ENCODE results near the gene MYL5. TPM values are rescaled to one million over a fixed set of nuclear protein-coding genes. Genes with fewer than 3 reads are reported as not detected.
"Not testable (repeated sequence)": the region's sequence is repeated elsewhere in the genome, so short reads cannot be mapped to it uniquely, and the experiment has no call there.

Gene MYL5
- total RNA-seq, 1 experiment from 2014 or later: 1.2 TPM

DNA sequence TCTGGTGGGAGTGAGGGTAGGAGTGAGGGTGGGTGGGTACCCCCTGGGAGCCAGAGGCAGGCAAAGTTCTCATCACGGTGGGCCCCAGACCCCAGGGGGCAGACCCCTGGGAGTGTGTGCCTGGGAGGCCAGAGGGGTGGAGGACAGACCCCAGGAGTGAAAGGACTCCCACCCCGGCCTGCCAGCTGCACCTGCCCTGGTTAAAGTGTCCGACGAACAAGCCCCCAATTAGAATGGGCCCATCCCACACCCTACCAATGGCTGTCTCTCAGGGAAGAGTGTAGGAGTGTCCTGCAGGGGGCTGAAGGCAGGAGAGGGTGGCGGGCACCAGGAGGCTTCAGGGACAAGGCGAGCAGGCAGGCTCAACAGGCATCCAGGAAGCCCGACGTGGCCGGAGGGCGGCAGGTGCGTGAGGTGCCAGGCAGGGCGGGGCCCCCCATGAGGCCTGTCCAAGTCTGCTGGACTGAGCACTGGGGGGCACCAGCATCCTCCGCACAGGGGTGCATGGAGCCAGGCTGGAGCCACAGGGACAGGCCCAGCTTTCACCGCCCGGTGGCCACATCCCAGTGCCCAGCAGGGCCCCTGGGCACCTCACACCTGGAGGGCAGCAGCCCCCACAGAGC is 40.3 kb upstream of the MYL5 start:
- DNase-seq: no peak
- H3K9me3 ChIP-seq: no peaks in the 10 kb centered on the region
- H3K27me3 ChIP-seq: no peaks in the 10 kb centered on the region
- H3K4me3 ChIP-seq: no peak overlapping the region
- H3K36me3 ChIP-seq: no peaks in the 10 kb centered on the region

DNA sequence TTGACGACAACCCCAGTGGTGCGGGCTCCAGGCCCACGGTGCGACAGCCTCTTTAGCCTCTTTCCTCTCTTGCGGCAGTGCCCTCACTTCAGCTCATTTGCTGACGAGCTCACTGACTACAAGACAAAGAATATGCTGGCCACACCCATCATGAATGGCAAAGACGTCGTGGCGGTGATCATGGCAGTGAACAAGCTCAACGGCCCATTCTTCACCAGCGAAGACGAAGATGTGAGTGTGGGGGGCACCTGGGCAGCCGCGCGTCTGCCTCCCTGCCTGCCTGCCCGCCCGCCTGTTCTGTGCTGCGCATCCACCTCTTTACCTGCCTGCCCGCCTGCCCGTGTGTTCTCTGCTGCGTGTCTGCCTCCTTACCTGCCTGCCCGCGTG is 39.8 kb upstream of the MYL5 start:
- Histone ChIP-seq H3K4me3 (no peak overlapping the region), H3K9me3 (no peaks in the 10 kb centered on the region), H3K36me3 (no peaks in the 10 kb centered on the region), H3K27me3 (no peaks in the 10 kb centered on the region)
- no peak for DNase-seq

- not testable (repeated sequence) for H3K27me3 ChIP-seq, DNase-seq, H3K9me3 ChIP-seq, H3K4me3 ChIP-seq, H3K36me3 ChIP-seq
Observed at GRCh38 chr4:635066-635835, 39.1 kb upstream of the MYL5 start.

DNA sequence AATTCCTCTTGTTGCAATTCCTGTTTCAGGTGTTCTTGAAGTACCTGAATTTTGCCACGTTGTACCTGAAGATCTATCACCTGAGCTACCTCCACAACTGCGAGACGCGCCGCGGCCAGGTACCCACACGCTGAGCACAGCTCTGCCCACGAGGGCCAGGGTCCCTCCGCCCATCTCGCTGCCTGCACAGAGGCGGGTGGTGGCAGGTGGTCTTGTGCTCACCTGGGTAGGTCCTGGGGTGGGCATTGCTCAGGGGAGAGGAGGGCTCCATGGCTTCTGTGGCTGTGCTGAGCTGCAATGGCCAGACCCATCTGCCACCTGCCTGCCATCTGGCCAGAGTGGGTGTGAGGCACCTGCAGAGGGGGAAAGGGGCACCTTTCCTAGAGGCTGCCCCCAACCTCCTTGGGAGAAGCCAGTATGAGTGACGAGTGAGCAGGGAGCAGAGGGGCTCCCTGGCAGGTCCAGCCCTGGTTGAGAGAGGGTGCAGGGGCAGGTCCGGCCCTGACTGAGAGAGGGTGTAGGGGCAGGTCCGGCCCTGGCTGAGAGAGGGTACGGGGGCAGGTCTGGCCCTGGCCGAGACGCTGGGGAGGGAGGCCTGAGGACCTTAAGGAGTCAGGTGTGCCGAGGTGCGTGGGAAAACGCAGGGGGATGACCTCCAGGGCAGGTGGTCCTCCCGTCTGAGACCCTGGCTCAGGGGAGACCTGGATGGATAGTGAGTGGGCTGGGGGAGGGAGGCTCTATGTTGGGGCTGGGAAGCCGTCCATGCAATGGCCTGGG is 38.3 kb upstream of the MYL5 start:
- DNase-seq: no peak
- Histone ChIP-seq H3K4me3 (no peak overlapping the region), H3K9me3 (no peaks in the 10 kb centered on the region), H3K27me3 (no peaks in the 10 kb centered on the region), H3K36me3 (no peaks in the 10 kb centered on the region)

DNA sequence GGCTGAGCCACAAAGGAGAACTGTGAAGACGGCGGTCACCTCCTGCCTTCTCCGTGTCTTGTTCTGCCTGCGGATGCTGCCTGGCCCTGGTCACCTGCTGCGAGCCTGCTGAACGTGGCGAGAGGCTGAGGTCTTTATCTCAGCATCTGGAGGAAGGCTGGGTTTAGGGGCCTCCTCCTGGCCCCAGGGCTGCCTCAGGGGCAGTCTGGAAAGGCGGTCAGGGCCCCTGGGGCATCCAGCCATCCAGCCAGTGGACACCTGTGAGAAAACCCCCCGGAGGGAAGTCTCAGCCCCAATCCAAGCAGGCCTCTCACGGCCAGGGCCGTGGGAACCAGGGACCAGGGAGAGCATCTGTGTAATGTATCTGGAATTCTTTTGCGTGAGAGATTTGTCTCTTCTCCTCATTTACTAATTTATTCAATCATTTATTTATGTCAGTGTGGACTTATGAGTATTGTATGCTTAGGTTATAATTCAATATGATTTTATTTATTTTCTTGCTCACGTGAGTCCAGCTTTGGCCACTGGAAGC is 37.6 kb upstream of the MYL5 start:
- H3K9me3 ChIP-seq: no peaks in the 10 kb centered on the region
- no peaks in the 10 kb centered on the region for H3K27me3 ChIP-seq
- no peak for DNase-seq
- no peak overlapping the region for H3K4me3 ChIP-seq
- H3K36me3 ChIP-seq: no peaks in the 10 kb centered on the region

DNA sequence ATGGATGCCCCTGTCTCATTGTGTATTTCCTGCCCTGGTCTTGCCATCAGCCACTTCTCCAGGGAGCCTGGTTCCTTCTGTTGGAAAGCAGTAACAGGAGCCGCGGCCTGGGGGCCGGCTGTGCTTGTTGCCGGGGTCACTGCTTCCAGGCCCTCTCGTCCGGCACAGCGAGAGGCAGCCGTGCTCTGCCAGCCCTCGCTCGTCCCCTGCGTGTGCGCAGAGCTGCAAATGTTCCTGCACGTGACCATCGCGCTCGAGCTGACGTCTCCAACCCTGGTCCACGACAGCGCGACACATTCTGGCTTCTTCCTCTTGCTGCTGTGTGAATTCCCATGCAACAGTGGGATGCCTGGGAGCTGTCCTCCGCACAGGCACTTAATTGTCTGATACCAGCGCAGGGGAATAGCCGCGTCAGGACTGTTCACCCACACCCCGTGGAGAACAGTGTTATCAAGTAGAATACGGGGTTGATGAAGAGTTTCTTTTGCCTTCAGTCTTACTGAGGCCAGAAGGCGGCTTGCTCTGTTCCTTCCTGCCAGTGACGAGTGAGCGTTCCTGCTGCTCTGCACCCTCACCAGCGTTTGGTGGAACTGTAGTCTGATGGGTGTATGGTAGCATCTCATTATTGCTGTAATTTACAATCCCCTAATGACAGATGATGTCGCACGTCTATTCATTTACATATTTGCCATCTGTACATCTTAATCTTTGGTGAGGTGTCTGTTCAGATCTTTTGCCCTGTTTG is 36.6 kb upstream of the MYL5 start:
- no peak for DNase-seq
- Histone ChIP-seq H3K9me3 (no peaks in the 10 kb centered on the region), H3K27me3 (no peaks in the 10 kb centered on the region), H3K36me3 (no peaks in the 10 kb centered on the region), H3K4me3 (no peak overlapping the region)

DNA sequence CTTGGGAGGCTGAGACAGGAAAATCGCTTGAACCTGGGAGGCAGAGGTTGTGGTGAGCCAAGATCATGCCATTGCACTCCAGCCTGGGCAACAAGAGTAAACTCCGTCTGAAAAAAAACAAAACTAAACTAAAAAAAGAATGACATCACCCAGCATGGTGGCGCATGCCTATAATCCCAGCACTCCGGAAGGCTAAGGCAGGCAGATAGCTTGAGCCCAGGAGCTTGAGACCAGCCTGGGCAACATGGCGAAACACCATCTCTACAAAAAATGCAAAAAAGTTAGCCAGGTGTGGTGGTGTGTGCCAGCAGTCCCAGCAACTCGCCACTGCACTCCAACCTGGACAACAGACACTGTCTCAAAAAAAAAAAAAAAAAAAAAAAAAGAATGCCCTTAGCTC is 32.0 kb upstream of the MYL5 start:
- H3K27me3 ChIP-seq, H3K9me3 ChIP-seq, H3K36me3 ChIP-seq, H3K4me3 ChIP-seq, DNase-seq: not testable (repeated sequence)

- no peak for DNase-seq
- Histone ChIP-seq H3K27me3 (no peaks in the 10 kb centered on the region), H3K9me3 (no peaks in the 10 kb centered on the region), H3K4me3 (no peak overlapping the region), H3K36me3 (no peaks in the 10 kb centered on the region)
Observed at GRCh38 chr4:646460-646859, 27.9 kb upstream of the MYL5 start.

GRCh38 chr4:647481-647880 is 26.9 kb upstream of the MYL5 start:
- Histone ChIP-seq H3K27me3 (no peaks in the 10 kb centered on the region), H3K9me3 (no peaks in the 10 kb centered on the region), H3K36me3 (no peaks in the 10 kb centered on the region), H3K4me3 (no peak overlapping the region)
- no peak for DNase-seq

DNA sequence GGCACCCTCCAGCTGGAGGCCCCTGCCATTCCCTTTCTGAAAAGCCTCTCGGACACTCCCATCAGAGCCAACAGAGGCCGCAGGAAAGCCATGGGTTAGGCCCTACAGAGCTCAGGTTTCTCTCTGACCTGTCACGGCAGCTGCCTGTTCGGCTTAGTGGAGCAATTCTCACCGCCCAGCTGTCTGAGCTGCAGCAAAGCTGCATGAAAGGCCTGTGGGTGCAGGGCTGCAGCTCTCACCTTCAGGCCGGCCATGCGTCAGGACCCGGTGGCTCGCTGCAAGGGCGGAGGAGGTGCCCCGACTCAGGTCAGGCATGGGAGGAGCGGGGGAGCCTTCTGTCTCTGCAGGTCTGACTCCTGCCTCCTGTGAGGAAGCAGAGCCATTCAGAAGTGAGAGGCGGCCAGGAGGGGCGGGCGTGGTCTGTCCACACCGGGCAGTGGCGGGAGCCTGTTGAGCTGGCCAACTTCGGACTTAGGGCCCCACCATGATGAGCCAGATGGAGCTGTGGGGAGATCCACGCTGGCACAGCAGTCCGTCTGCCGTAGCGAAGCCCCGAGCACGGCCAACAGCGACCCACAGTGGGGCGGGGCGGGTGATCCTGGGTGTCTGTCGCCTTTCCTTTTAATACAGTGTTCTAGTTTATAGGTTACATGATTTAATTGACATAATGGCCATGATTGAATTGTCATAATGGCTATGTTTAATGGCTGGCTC is 25.6 kb upstream of the MYL5 start:
- no peak for DNase-seq
- H3K27me3 ChIP-seq: no peaks in the 10 kb centered on the region
- H3K4me3 ChIP-seq: no peak overlapping the region
- H3K9me3 ChIP-seq: no peaks in the 10 kb centered on the region
- H3K36me3 ChIP-seq: no peaks in the 10 kb centered on the region

DNA sequence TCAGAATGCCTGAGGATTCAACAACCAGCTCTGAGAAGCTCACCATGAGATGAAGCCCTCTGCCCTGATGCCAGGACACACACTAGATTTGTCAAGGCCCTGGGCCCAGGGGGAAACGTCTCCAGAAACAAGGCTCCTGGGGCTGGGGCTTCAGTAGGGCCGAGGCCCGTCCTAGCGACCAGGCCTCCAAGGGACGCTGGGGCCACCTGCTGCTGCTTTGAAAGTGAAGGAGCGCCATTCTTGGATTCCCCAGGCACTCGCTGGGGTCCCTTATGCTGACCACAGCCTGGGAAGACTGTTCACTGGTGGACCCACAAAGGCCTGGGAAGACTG is 25.1 kb upstream of the MYL5 start:
- no peaks in the 10 kb centered on the region for H3K9me3 ChIP-seq
- no peak for DNase-seq
- no peaks in the 10 kb centered on the region for H3K27me3 ChIP-seq
- H3K36me3 ChIP-seq: no peaks in the 10 kb centered on the region
- no peak overlapping the region for H3K4me3 ChIP-seq

DNA sequence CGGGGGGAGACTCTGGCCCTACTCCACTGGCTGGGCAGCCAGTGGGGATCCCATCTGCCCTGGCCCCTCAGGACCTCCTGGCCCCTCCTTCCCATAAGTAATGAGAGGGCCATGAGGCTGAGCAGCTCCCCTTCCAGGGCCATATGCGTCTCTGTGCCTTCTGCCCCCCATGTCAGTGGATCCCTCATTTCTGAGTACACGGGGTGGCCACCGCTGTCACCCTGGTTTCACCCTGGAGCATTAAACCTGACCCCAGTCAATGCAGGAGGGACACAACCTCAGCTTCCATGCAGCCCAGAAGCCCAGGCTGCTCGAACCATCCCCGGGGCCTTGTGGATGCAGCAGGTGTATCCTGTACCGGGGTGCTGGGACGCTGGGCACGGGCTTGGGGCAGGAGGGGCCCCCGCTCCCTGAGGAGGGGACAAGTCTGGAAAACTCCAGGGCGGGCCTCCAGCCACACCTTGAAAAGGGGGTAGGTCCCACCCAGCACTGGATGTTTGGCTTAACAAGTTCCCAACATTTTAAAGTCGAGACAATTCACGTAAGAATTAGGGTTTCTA is 24.5 kb upstream of the MYL5 start:
- Histone ChIP-seq H3K27me3 (no peaks in the 10 kb centered on the region), H3K4me3 (no peak overlapping the region), H3K9me3 (no peaks in the 10 kb centered on the region), H3K36me3 (no peaks in the 10 kb centered on the region)
- DNase-seq: no peak

- no peaks in the 10 kb centered on the region for H3K36me3 ChIP-seq
- H3K4me3 ChIP-seq: no peak overlapping the region
- DNase-seq: no peak
- no peaks in the 10 kb centered on the region for H3K27me3 ChIP-seq
- no peaks in the 10 kb centered on the region for H3K9me3 ChIP-seq
Observed at GRCh38 chr4:650461-650860, 23.9 kb upstream of the MYL5 start.

DNA sequence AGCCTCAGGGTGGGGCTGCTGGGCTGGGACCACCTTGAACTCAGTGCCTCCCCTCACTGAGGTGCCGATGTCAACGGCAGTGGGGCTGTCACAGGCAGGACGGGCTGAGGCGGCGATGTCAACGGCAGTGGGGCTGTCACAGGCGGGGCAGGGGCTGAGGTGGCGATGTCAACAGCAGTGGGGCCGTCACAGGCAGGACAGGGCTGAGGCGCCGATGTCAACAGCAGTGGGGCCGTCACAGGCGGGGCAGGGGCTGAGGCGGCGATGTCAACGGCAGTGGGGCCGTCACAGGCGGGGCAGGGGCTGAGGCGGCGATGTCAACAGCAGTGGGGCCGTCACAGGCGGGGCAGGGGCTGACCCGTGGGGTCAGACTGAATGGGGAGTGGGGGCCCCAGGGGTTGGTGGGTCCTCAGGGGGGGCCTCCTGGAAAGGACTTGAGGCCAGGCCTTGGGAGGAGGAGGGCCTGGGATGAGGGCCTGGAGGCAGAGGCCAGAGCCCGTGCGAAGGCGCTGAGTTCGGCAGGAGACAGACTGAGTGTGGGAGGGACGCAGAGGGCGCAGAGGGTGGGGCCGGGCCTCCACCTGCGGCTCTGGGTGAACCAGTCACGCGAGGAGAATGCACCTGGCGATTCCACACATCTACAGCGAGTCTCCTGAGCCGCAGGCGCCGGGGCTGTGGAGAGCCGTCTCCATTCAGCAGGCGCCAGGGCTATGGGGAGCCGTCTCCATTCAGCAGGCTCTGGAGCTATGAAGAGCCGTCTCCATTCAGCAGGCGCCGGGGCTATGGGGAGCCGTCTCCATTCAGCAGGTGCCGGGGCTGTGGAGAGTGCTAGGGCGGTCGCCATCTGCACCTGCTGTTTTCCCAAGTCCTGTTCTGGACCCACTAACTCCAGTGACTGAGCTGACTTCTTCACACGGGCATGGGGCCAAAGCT is 23.1 kb upstream of the MYL5 start:
- DNase-seq: no peak
- H3K36me3 ChIP-seq: no peaks in the 10 kb centered on the region
- H3K9me3 ChIP-seq: no peaks in the 10 kb centered on the region
- H3K27me3 ChIP-seq: no peaks in the 10 kb centered on the region
- no peak overlapping the region for H3K4me3 ChIP-seq

GRCh38 chr4:651884-652642 is 22.3 kb upstream of the MYL5 start:
- H3K9me3 ChIP-seq: no peaks in the 10 kb centered on the region
- DNase-seq: no peak
- H3K4me3 ChIP-seq: no peak overlapping the region
- no peaks in the 10 kb centered on the region for H3K27me3 ChIP-seq
- no peaks in the 10 kb centered on the region for H3K36me3 ChIP-seq

Data from MG63 (cell line).